Upper lobe of right lung (tissue), 1 donor: ENCODE results near the gene ARHGAP23. TPM values are rescaled to one million over a fixed set of nuclear protein-coding genes. Genes with fewer than 3 reads are reported as not detected.
"Not testable (repeated sequence)": the region's sequence is repeated elsewhere in the genome, so short reads cannot be mapped to it uniquely, and the experiment has no call there.

Source experiments
- ATAC-seq: fragments of 200-7000 bp; cut with Tn5 transposase; one replicate; pipeline ENCODE4 v1.9.1; 2020; ENCODE audit warnings: mild to moderate bottlenecking, moderate library complexity
- DNase-seq: peaks from one replicate; pipeline ENCODE4 v3.0.0-alpha.2; 2020
- H3K27ac ChIP-seq: fragments of 200-600 bp; one replicate; pipeline ENCODE4 v1.8.0; 2022
- H3K27me3 ChIP-seq: fragments of 200-600 bp; one replicate; pipeline ENCODE4 v1.8.0; 2022; ENCODE audit warnings: mild to moderate bottlenecking
- H3K36me3 ChIP-seq: fragments of 200-600 bp; one replicate; pipeline ENCODE4 v1.8.0; 2022
- H3K4me1 ChIP-seq: fragments of 200-600 bp; one replicate; pipeline ENCODE4 v1.8.0; 2022
- H3K4me3 ChIP-seq: fragments of 200-600 bp; one replicate; pipeline ENCODE4 v1.8.0; 2022; ENCODE audit warnings: mild to moderate bottlenecking
- H3K9me3 ChIP-seq: fragments of 200-600 bp; one replicate; pipeline ENCODE4 v1.8.0; 2022
- intact Hi-C: fragments of 100-400 bp; cut with DNase I; formaldehyde crosslinking; loops from one replicate; pipeline ENCODE4 v1.11.0; 2022
- total RNA-seq: library from RNA; stranded (reverse); fragmentation: NEBNext Ultra II Directional; extraction: Animal tissue kit (Norgen Biotek cat#: 25700); gene quantifications from one replicate; pipeline ENCODE4 v1.2.1, GENCODE V29; 2021
- TF ChIP-seq, protein P1 (sequence below): fragments of 200-600 bp; IDR thresholded peaks from one replicate; pipeline ENCODE4 v1.8.0; 2022; ENCODE audit warnings: antibody characterized with exemption
- donor health status: DM: no; HTN: yes; CAD: no; lungs with severe emphysema.

ARHGAP23 gene
- total RNA-seq, 1 donor from 2014 or later = 85.1 TPM

GRCh38 chr17:38434178-38434665, 6.0 kb downstream of the ARHGAP23 start:
- no peak for DNase-seq
- intact Hi-C loops = no loop called here

DNA sequence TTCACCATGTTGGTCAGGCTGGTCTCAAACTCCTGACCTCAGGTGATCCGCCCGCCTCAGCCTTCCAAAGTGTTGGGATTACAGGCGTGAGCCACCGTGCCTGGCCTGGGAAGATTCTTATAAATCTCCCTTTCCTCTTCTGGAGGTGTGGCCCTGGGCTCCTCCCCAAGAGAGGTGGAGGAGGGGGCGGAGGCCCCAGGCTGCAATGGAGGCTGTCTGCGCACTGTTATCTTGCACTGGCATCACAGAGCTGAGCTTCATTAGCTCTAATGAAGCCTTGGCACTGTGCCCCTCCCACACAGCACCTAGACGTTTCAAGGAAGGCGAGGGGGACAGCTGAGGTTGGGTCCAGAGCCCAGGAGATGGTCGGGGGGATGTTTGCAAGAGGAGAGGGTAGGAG, 7.5 kb downstream of the ARHGAP23 start:
- H3K4me1 ChIP-seq = no peaks in the 10 kb centered on the region
- intact Hi-C loops = no loop called here
- no peaks in the 10 kb centered on the region for H3K9me3 ChIP-seq
- no peak for DNase-seq
- no peak for ATAC-seq
- no peak overlapping the region for H3K27ac ChIP-seq
- no peaks in the 10 kb centered on the region for H3K36me3 ChIP-seq
- H3K27me3 ChIP-seq = no peaks in the 10 kb centered on the region
- TF ChIP-seq, protein P1, sequence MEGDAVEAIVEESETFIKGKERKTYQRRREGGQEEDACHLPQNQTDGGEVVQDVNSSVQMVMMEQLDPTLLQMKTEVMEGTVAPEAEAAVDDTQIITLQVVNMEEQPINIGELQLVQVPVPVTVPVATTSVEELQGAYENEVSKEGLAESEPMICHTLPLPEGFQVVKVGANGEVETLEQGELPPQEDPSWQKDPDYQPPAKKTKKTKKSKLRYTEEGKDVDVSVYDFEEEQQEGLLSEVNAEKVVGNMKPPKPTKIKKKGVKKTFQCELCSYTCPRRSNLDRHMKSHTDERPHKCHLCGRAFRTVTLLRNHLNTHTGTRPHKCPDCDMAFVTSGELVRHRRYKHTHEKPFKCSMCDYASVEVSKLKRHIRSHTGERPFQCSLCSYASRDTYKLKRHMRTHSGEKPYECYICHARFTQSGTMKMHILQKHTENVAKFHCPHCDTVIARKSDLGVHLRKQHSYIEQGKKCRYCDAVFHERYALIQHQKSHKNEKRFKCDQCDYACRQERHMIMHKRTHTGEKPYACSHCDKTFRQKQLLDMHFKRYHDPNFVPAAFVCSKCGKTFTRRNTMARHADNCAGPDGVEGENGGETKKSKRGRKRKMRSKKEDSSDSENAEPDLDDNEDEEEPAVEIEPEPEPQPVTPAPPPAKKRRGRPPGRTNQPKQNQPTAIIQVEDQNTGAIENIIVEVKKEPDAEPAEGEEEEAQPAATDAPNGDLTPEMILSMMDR = no peak
- H3K4me3 ChIP-seq = no peak overlapping the region

More at GRCh38 chr17:38434178-38434665, 6.0 kb downstream of the ARHGAP23 start:
- H3K27me3 ChIP-seq = no peaks in the 10 kb centered on the region
- H3K9me3 ChIP-seq = no peaks in the 10 kb centered on the region
- H3K4me3 ChIP-seq = no peak overlapping the region
- no peaks in the 10 kb centered on the region for H3K36me3 ChIP-seq
- no peak overlapping the region for H3K27ac ChIP-seq
- H3K4me1 ChIP-seq = peaks cover 14% of the 10 kb centered on the region
- TF ChIP-seq, protein P1 = no peak
- ATAC-seq = no peak

DNA sequence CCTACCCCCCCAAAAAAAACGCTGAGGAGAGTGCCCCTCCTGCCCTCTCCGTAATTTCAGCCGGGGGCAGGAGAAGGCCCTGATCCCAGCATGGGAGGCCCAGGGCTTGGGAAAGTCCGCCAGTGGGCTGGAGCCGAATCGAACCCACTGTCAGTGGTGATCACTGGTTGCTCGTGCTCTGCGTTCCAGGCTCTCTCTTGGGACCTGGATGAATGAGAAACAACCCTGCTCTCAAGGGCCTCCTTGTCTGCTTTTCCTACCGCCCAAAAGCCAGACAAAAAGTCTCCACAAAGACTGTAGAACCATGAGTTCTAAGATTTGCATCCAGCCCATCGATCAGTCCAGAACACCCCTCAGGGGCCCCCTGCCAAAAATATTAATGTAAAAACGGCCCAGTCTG, 8.1 kb downstream of the ARHGAP23 start:
- H3K4me1 ChIP-seq = no peaks in the 10 kb centered on the region
- H3K4me3 ChIP-seq = no peak overlapping the region
- no peak for ATAC-seq
- no peaks in the 10 kb centered on the region for H3K27me3 ChIP-seq
- no peaks in the 10 kb centered on the region for H3K36me3 ChIP-seq
- DNase-seq = no peak
- intact Hi-C loops = no loop called here
- no peak overlapping the region for H3K27ac ChIP-seq
- no peaks in the 10 kb centered on the region for H3K9me3 ChIP-seq
- TF ChIP-seq, protein P1 = no peak

DNA sequence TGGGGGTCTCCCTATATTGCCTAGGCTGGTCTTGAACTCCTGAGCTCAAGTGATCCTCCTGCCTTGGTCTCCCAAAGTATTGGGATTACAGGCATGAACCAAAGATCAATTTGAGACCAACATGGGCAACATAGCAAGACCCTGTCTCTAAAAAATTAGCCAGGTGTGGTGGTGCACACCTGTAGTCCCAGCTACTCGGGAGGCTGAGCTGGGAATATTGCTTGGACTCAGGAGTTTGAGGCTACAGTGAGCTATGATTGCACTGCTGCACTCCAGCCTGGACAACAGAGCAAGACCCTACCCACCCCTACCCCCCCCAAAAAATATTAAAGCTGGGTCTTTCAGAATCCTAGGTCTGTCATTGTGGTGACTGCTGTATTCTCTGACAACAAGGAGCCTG, 9.0 kb downstream of the ARHGAP23 start:
- intact Hi-C loops, H3K4me1 ChIP-seq, H3K27ac ChIP-seq, DNase-seq, H3K36me3 ChIP-seq, ATAC-seq, H3K9me3 ChIP-seq, H3K4me3 ChIP-seq, H3K27me3 ChIP-seq: not testable (repeated sequence)

- H3K27ac ChIP-seq = no peak overlapping the region
- intact Hi-C loops = no loop called here
- H3K27me3 ChIP-seq = no peaks in the 10 kb centered on the region
- peaks cover 3% of the 10 kb centered on the region for H3K4me1 ChIP-seq
- H3K9me3 ChIP-seq = no peaks in the 10 kb centered on the region
- ATAC-seq (no peak), DNase-seq (no peak)
- no peaks in the 10 kb centered on the region for H3K36me3 ChIP-seq
- H3K4me3 ChIP-seq = no peak overlapping the region
- TF ChIP-seq, protein P1 = no peak
Observed at GRCh38 chr17:38439436-38439835, 11.2 kb downstream of the ARHGAP23 start.

- Histone ChIP-seq H3K4me1 (peaks cover 3% of the 10 kb centered on the region), H3K27ac (no peak overlapping the region), H3K36me3 (no peaks in the 10 kb centered on the region), H3K9me3 (no peaks in the 10 kb centered on the region), H3K27me3 (no peaks in the 10 kb centered on the region), H3K4me3 (no peak overlapping the region)
- TF ChIP-seq, protein P1 = no peak
- no peak for DNase-seq
- intact Hi-C loops = no loop called here
- ATAC-seq = peak; percentile 56
Observed at GRCh38 chr17:38440614-38441397, 12.5 kb downstream of the ARHGAP23 start.
